ENCODE data around the gene SV2A.

SV2A gene

GRCh38 chr1:149903836-149904491, 13.7 kb downstream of the SV2A start:
- CTCF ChIA-PET: no interaction called here
- peaks cover 0 to 56% of the 10 kb centered on the region in 2 experiments; a peak in 2 of 3 replicates for H3K36me3 ChIP-seq (ENCODE audit: control insufficient read depth in 2 of 2, insufficient read depth in 1 of 2, low read length in 2 of 2)
- H3K27ac ChIP-seq (ENCODE audit: extremely low read depth, low read depth, low read length): no peak overlapping the region
- H3K4me1 ChIP-seq (ENCODE audit: control insufficient read depth, insufficient read depth, low read length): no peaks in the 10 kb centered on the region
- 0 out of 2 replicates have a peak, but pooled peaks have one; percentile 25 for TF ChIP-seq GLIS1 (tag by site-specific recombination; IDR thresholded peaks at IDR 0.05)
- TF ChIP-seq ZNF18 (tag by site-specific recombination; IDR thresholded peaks at IDR 0.05): no peak
- TF ChIP-seq ZNF610 (tag by site-specific recombination; IDR thresholded peaks at IDR 0.05; ENCODE audit: borderline replicate concordance): no peak
- peak; percentile 83 for TF ChIP-seq ZNF398 (tag by site-specific recombination; IDR thresholded peaks at IDR 0.05)
- 0 out of 2 replicates have a peak, but pooled peaks have one; percentile 15 for TF ChIP-seq ZBTB17 (tag by site-specific recombination; IDR thresholded peaks at IDR 0.05)
- TF ChIP-seq ZNF776 (tag by site-specific recombination; IDR thresholded peaks at IDR 0.05; ENCODE audit: borderline replicate concordance): no peak
- TF ChIP-seq ZNF777 (tag by site-specific recombination; IDR thresholded peaks at IDR 0.05; ENCODE audit: borderline replicate concordance): no peak
- POLR2A ChIA-PET: interaction anchor here (1.4 to 1.9 kb wide), 2 partner anchors 12 to 17 kb away, joined by 3 to 6 read pairs; a partner anchor contains a TSS
- H3K4me3 ChIP-seq (ENCODE audit: low read depth, low read length): no peak overlapping the region
- no peaks in the 10 kb centered on the region for H3K9me3 ChIP-seq (ENCODE audit: control insufficient read depth, insufficient read depth, low read depth, low read length)

GRCh38 chr1:149899460-149900284, 18.0 kb downstream of the SV2A start, which contains the start of gene BOLA1:
Gene BOLA1 (plus strand): TSS chr1:149899568. CDS start chr1:149900060, 492 bp downstream.
- CTCF ChIA-PET: interaction anchor here (0.6 kb wide), 1 partner anchor 1117 kb away, joined by 4 read pairs; no protein-coding TSS in a partner anchor
- peak; percentile 28; the same call in 1 of the 2 replicates for TF ChIP-seq ZFHX2 (tag by site-specific recombination; conservative IDR thresholded peaks at IDR 0.05)
- no peak; the same call in none of the 2 replicates for TF ChIP-seq ZNF2 (tag by site-specific recombination; IDR thresholded peaks at IDR 0.05)
- TF ChIP-seq ZNF132 (tag by site-specific recombination; IDR thresholded peaks at IDR 0.05; ENCODE audit: borderline replicate concordance): no peak
- TF ChIP-seq KLF16 (tag by site-specific recombination; IDR thresholded peaks at IDR 0.05): peak; percentile 49
- no peak for TF ChIP-seq ZNF112 (tag by site-specific recombination; IDR thresholded peaks at IDR 0.05)
- peak; percentile 98 for TF ChIP-seq ZNF335 (tag by site-specific recombination; conservative IDR thresholded peaks at IDR 0.05)
- TF ChIP-seq ZNF639 (tag by site-specific recombination; IDR thresholded peaks at IDR 0.05): no peak
- 0 out of 2 replicates have a peak, but pooled peaks have one; percentile 24 for TF ChIP-seq MZF1 (tag by site-specific recombination; IDR thresholded peaks at IDR 0.05; ENCODE audit: borderline replicate concordance)
- TF ChIP-seq ZNF664 (tag by site-specific recombination; IDR thresholded peaks at IDR 0.05): no peak
- no peak for TF ChIP-seq ZNF16 (tag by site-specific recombination; IDR thresholded peaks at IDR 0.05; ENCODE audit: low read depth)
- peak; percentile 72 for TF ChIP-seq YY2 (tag by site-specific recombination; IDR thresholded peaks at IDR 0.05)
- peak; percentile 99 for TF ChIP-seq ZBTB17 (tag by site-specific recombination; IDR thresholded peaks at IDR 0.05)
- TF ChIP-seq ZNF544 (tag by site-specific recombination; IDR thresholded peaks at IDR 0.05): no peak
- no peak for TF ChIP-seq ZNF26 (tag by site-specific recombination; IDR thresholded peaks at IDR 0.05)
- TF ChIP-seq ZNF585B (tag by site-specific recombination; IDR thresholded peaks at IDR 0.05): no peak
- TF ChIP-seq ZNF175 (tag by site-specific recombination; IDR thresholded peaks at IDR 0.05): no peak
- no peak for TF ChIP-seq ZNF514 (tag by site-specific recombination; IDR thresholded peaks at IDR 0.05)

More at GRCh38 chr1:149899460-149900284, 18.0 kb downstream of the SV2A start, which contains the start of gene BOLA1:
- H3K36me3 ChIP-seq (ENCODE audit: control insufficient read depth in 2 of 2, insufficient read depth in 1 of 2, low read length in 2 of 2): peaks cover 0 to 19% of the 10 kb centered on the region in 2 experiments; a peak in 2 of 3 replicates
- H3K4me1 ChIP-seq (ENCODE audit: control insufficient read depth, insufficient read depth, low read length): no peaks in the 10 kb centered on the region
- POLR2A ChIA-PET: interaction anchor here (0.5 to 1.3 kb wide), 2 partner anchors 12 to 40 kb away, joined by 3 to 10 read pairs; a partner anchor contains a TSS
- peak within 1 kb of the TSS; percentile 44; the same call in 1 of the 2 replicates for H3K27ac ChIP-seq (ENCODE audit: extremely low read depth, low read depth, low read length)
- H3K4me3 ChIP-seq (ENCODE audit: low read depth, low read length): peak within 1 kb of the TSS; percentile 49
- no peaks in the 10 kb centered on the region for H3K9me3 ChIP-seq (ENCODE audit: control insufficient read depth, insufficient read depth, low read depth, low read length)
